Measurements from ENCODE around the gene GNS. TPM values are rescaled to one million over a fixed set of nuclear protein-coding genes. Genes with fewer than 3 reads are reported as not detected.

The GNS gene
- total RNA-seq, 3 donors from 2014 or later = 57.4 to 79.2 (median 72.9) TPM

GRCh38 chr12:64747695-64748094 is 11.5 kb downstream of the GNS start:
- TF ChIP-seq CTCF (IDR thresholded peaks at IDR 0.05) = no peak
- H3K9me3 ChIP-seq = no peaks in the 10 kb centered on the region
- H3K36me3 ChIP-seq (ENCODE audit: low read depth) = no peaks in the 10 kb centered on the region
- intact Hi-C loops (cut with DNase I, micrococcal nuclease) = no loop called here
- H3K4me1 ChIP-seq (ENCODE audit: low read depth) = no peaks in the 10 kb centered on the region
- no peak overlapping the region for H3K4me3 ChIP-seq
- DNase-seq (no peak), ATAC-seq (no peak)

- Histone ChIP-seq H3K4me3 (no peak overlapping the region), H3K4me1 (ENCODE audit: low read depth) (no peaks in the 10 kb centered on the region), H3K36me3 (ENCODE audit: low read depth) (no peaks in the 10 kb centered on the region), H3K9me3 (no peaks in the 10 kb centered on the region)
- no peak for ATAC-seq
- intact Hi-C loops (cut with DNase I, micrococcal nuclease) = no loop called here
- no peak for TF ChIP-seq CTCF (IDR thresholded peaks at IDR 0.05)
- DNase-seq = no peak
These were observed 12.5 kb downstream of the GNS start for GRCh38 chr12:64746663-64747062.

GRCh38 chr12:64745980-64746379 is 13.2 kb downstream of the GNS start:
- intact Hi-C loops (cut with DNase I, micrococcal nuclease) = no loop called here
- Histone ChIP-seq H3K36me3 (ENCODE audit: low read depth) (no peaks in the 10 kb centered on the region), H3K4me1 (ENCODE audit: low read depth) (no peaks in the 10 kb centered on the region), H3K9me3 (no peaks in the 10 kb centered on the region), H3K4me3 (no peak overlapping the region)
- no peak for DNase-seq
- ATAC-seq = no peak
- TF ChIP-seq CTCF (IDR thresholded peaks at IDR 0.05) = no peak

GRCh38 chr12:64745259-64745807 is 13.9 kb downstream of the GNS start:
- DNase-seq (no peak), ATAC-seq (peak; percentile 24)
- Histone ChIP-seq H3K36me3 (ENCODE audit: low read depth) (no peaks in the 10 kb centered on the region), H3K9me3 (no peaks in the 10 kb centered on the region), H3K4me1 (ENCODE audit: low read depth) (no peaks in the 10 kb centered on the region), H3K4me3 (no peak overlapping the region)
- intact Hi-C loops (cut with DNase I, micrococcal nuclease) = no loop called here
- TF ChIP-seq CTCF (IDR thresholded peaks at IDR 0.05) = no peak

GRCh38 chr12:64744422-64745258 is 14.6 kb downstream of the GNS start:
- ATAC-seq (peak; percentile 67), DNase-seq (no peak)
- no peaks in the 10 kb centered on the region for H3K4me1 ChIP-seq (ENCODE audit: low read depth)
- H3K36me3 ChIP-seq (ENCODE audit: low read depth) = no peaks in the 10 kb centered on the region
- H3K4me3 ChIP-seq = no peak overlapping the region
- intact Hi-C loops (cut with DNase I, micrococcal nuclease) = no loop called here
- TF ChIP-seq CTCF (IDR thresholded peaks at IDR 0.05) = no peak
- no peaks in the 10 kb centered on the region for H3K9me3 ChIP-seq

Measured in mucosa of descending colon (tissue), 3 donors.